ENCODE results near the gene SCRT2.

Gene SCRT2

GRCh38 chr20:653590-654416 is 21.8 kb downstream of the SCRT2 start:
- Histone ChIP-seq H3K27ac (ENCODE audit: insufficient read depth, low read depth, low read length, poor library complexity, severe bottlenecking) (no peak overlapping the region), H3K36me3 (ENCODE audit: control insufficient read depth, insufficient read depth, low read length) (peaks cover 3% of the 10 kb centered on the region), H3K4me1 (ENCODE audit: control insufficient read depth, insufficient read depth, low read length) (peaks cover 9% of the 10 kb centered on the region), H3K4me3 (ENCODE audit: insufficient read depth, low read depth, low read length) (peak overlapping the region; percentile 57), H3K27me3 (ENCODE audit: control insufficient read depth, insufficient read depth, low read length, poor library complexity, severe bottlenecking) (peaks cover 12% of the 10 kb centered on the region), H3K9me3 (ENCODE audit: control insufficient read depth, low read length) (no peaks in the 10 kb centered on the region)
- 43% methylated on average over 31 of the region's 31 CpGs for WGBS, 2 experiments

GRCh38 chr20:653110-653589 is 22.5 kb downstream of the SCRT2 start, which contains the start of gene SRXN1:
SRXN1 (minus strand) TSS chr20:653200; CDS start chr20:653185, 15 bp downstream.
- H3K27ac ChIP-seq (ENCODE audit: insufficient read depth, low read depth, low read length, poor library complexity, severe bottlenecking): no peak within 1 kb of the TSS
- H3K27me3 ChIP-seq (ENCODE audit: control insufficient read depth, insufficient read depth, low read length, poor library complexity, severe bottlenecking): peaks cover 12% of the 10 kb centered on the region
- H3K36me3 ChIP-seq (ENCODE audit: control insufficient read depth, insufficient read depth, low read length): peaks cover 9% of the 10 kb centered on the region
- H3K9me3 ChIP-seq (ENCODE audit: control insufficient read depth, low read length): no peaks in the 10 kb centered on the region
- 0% methylated on average over 74 of the region's 74 CpGs for WGBS, 2 experiments
- peak within 1 kb of the TSS; percentile 57 for H3K4me3 ChIP-seq (ENCODE audit: insufficient read depth, low read depth, low read length)
- peaks cover 6% of the 10 kb centered on the region for H3K4me1 ChIP-seq (ENCODE audit: control insufficient read depth, insufficient read depth, low read length)

GRCh38 chr20:652615-653109 is 22.9 kb downstream of the SCRT2 start:
- H3K9me3 ChIP-seq (ENCODE audit: control insufficient read depth, low read length): no peaks in the 10 kb centered on the region
- H3K27me3 ChIP-seq (ENCODE audit: control insufficient read depth, insufficient read depth, low read length, poor library complexity, severe bottlenecking): peaks cover 12% of the 10 kb centered on the region
- 4 to 5% methylated on average over 36 of the region's 36 CpGs for WGBS, 2 experiments
- peaks cover 14% of the 10 kb centered on the region for H3K36me3 ChIP-seq (ENCODE audit: control insufficient read depth, insufficient read depth, low read length)
- no peak overlapping the region for H3K27ac ChIP-seq (ENCODE audit: insufficient read depth, low read depth, low read length, poor library complexity, severe bottlenecking)
- peaks cover 6% of the 10 kb centered on the region for H3K4me1 ChIP-seq (ENCODE audit: control insufficient read depth, insufficient read depth, low read length)
- H3K4me3 ChIP-seq (ENCODE audit: insufficient read depth, low read depth, low read length): peak overlapping the region; percentile 57

GRCh38 chr20:651713-652614 is 23.6 kb downstream of the SCRT2 start:
- WGBS, 2 experiments: 75 to 77% methylated on average over 19 to 20 of the region's 20 CpGs
- Histone ChIP-seq H3K4me3 (ENCODE audit: insufficient read depth, low read depth, low read length) (peak overlapping the region; percentile 57), H3K27ac (ENCODE audit: insufficient read depth, low read depth, low read length, poor library complexity, severe bottlenecking) (no peak overlapping the region), H3K4me1 (ENCODE audit: control insufficient read depth, insufficient read depth, low read length) (peaks cover 6% of the 10 kb centered on the region), H3K27me3 (ENCODE audit: control insufficient read depth, insufficient read depth, low read length, poor library complexity, severe bottlenecking) (peaks cover 12% of the 10 kb centered on the region), H3K36me3 (ENCODE audit: control insufficient read depth, insufficient read depth, low read length) (peaks cover 17% of the 10 kb centered on the region), H3K9me3 (ENCODE audit: control insufficient read depth, low read length) (no peaks in the 10 kb centered on the region)

- WGBS, 2 experiments: 89% methylated on average over 5 of the region's 5 CpGs
- Histone ChIP-seq H3K27me3 (ENCODE audit: control insufficient read depth, insufficient read depth, low read length, poor library complexity, severe bottlenecking) (peaks cover 12% of the 10 kb centered on the region), H3K4me1 (ENCODE audit: control insufficient read depth, insufficient read depth, low read length) (peaks cover 6% of the 10 kb centered on the region), H3K9me3 (ENCODE audit: control insufficient read depth, low read length) (no peaks in the 10 kb centered on the region), H3K27ac (ENCODE audit: insufficient read depth, low read depth, low read length, poor library complexity, severe bottlenecking) (no peak overlapping the region), H3K36me3 (ENCODE audit: control insufficient read depth, insufficient read depth, low read length) (peaks cover 17% of the 10 kb centered on the region), H3K4me3 (ENCODE audit: insufficient read depth, low read depth, low read length) (no peak overlapping the region)
Observed at GRCh38 chr20:650954-651353, 24.6 kb downstream of the SCRT2 start.

- WGBS, 2 experiments: 94 to 95% methylated on average over 5 of the region's 5 CpGs
- H3K27me3 ChIP-seq (ENCODE audit: control insufficient read depth, insufficient read depth, low read length, poor library complexity, severe bottlenecking): peaks cover 12% of the 10 kb centered on the region
- no peaks in the 10 kb centered on the region for H3K9me3 ChIP-seq (ENCODE audit: control insufficient read depth, low read length)
- peaks cover 17% of the 10 kb centered on the region for H3K36me3 ChIP-seq (ENCODE audit: control insufficient read depth, insufficient read depth, low read length)
- H3K4me3 ChIP-seq (ENCODE audit: insufficient read depth, low read depth, low read length): no peak overlapping the region
- peaks cover 6% of the 10 kb centered on the region for H3K4me1 ChIP-seq (ENCODE audit: control insufficient read depth, insufficient read depth, low read length)
- H3K27ac ChIP-seq (ENCODE audit: insufficient read depth, low read depth, low read length, poor library complexity, severe bottlenecking): no peak overlapping the region
Observed at GRCh38 chr20:650281-650680, 25.3 kb downstream of the SCRT2 start.

- Histone ChIP-seq H3K27me3 (ENCODE audit: control insufficient read depth, insufficient read depth, low read length, poor library complexity, severe bottlenecking) (no peaks in the 10 kb centered on the region), H3K4me3 (ENCODE audit: insufficient read depth, low read depth, low read length) (no peak overlapping the region), H3K9me3 (ENCODE audit: control insufficient read depth, low read length) (no peaks in the 10 kb centered on the region), H3K27ac (ENCODE audit: insufficient read depth, low read depth, low read length, poor library complexity, severe bottlenecking) (no peak overlapping the region), H3K36me3 (ENCODE audit: control insufficient read depth, insufficient read depth, low read length) (peaks cover 17% of the 10 kb centered on the region), H3K4me1 (ENCODE audit: control insufficient read depth, insufficient read depth, low read length) (peaks cover 6% of the 10 kb centered on the region)
- WGBS, 2 experiments: 95% methylated on average over 2 of the region's 2 CpGs
Observed at GRCh38 chr20:647479-648019, 28.1 kb downstream of the SCRT2 start.

- WGBS, 2 experiments: 88 to 91% methylated on average over 2 of the region's 2 CpGs
- Histone ChIP-seq H3K36me3 (ENCODE audit: control insufficient read depth, insufficient read depth, low read length) (peaks cover 17% of the 10 kb centered on the region), H3K27me3 (ENCODE audit: control insufficient read depth, insufficient read depth, low read length, poor library complexity, severe bottlenecking) (no peaks in the 10 kb centered on the region), H3K9me3 (ENCODE audit: control insufficient read depth, low read length) (no peaks in the 10 kb centered on the region), H3K4me1 (ENCODE audit: control insufficient read depth, insufficient read depth, low read length) (no peaks in the 10 kb centered on the region), H3K27ac (ENCODE audit: insufficient read depth, low read depth, low read length, poor library complexity, severe bottlenecking) (no peak overlapping the region), H3K4me3 (ENCODE audit: insufficient read depth, low read depth, low read length) (no peak overlapping the region)
Observed at GRCh38 chr20:646868-647233, 28.8 kb downstream of the SCRT2 start.

- 84 to 88% methylated on average over 10 of the region's 10 CpGs for WGBS, 2 experiments
- H3K27ac ChIP-seq (ENCODE audit: insufficient read depth, low read depth, low read length, poor library complexity, severe bottlenecking): no peak overlapping the region
- H3K4me3 ChIP-seq (ENCODE audit: insufficient read depth, low read depth, low read length): no peak overlapping the region
- H3K9me3 ChIP-seq (ENCODE audit: control insufficient read depth, low read length): no peaks in the 10 kb centered on the region
- peaks cover 17% of the 10 kb centered on the region for H3K36me3 ChIP-seq (ENCODE audit: control insufficient read depth, insufficient read depth, low read length)
- H3K27me3 ChIP-seq (ENCODE audit: control insufficient read depth, insufficient read depth, low read length, poor library complexity, severe bottlenecking): no peaks in the 10 kb centered on the region
- H3K4me1 ChIP-seq (ENCODE audit: control insufficient read depth, insufficient read depth, low read length): no peaks in the 10 kb centered on the region
Observed at GRCh38 chr20:646107-646867, 29.3 kb downstream of the SCRT2 start.
